Testis (tissue), 3 donors: ENCODE data around the gene GATAD2A. TPM values are rescaled to one million over a fixed set of nuclear protein-coding genes. Genes with fewer than 3 reads are reported as not detected.

Experiments used
- DNase-seq: peaks from one replicate; pipeline ENCODE4 v3.0.0-alpha.2; 2019
- H3K27ac ChIP-seq, 2 donors: fragments of 200-600 bp; sonication (generic); one replicate each; pipeline ENCODE4 v1.5.1; 2019
- H3K27me3 ChIP-seq: fragments of 200-600 bp; sonication (generic); one replicate; pipeline ENCODE4 v1.5.1; 2019
- H3K36me3 ChIP-seq: fragments of 200-600 bp; sonication (generic); one replicate; pipeline ENCODE4 v1.5.1; 2017; ENCODE audit warnings: low read depth; ENCODE audit errors: missing control alignments
- H3K4me1 ChIP-seq: fragments of 200-600 bp; sonication (generic); one replicate; pipeline ENCODE4 v1.5.1; 2019
- H3K4me3 ChIP-seq, 2 donors: fragments of 200-600 bp; sonication (generic); one replicate each; pipeline ENCODE4 v1.5.1; 2017 to 2019
- H3K9me3 ChIP-seq: fragments of 200-600 bp; sonication (generic); one replicate; pipeline ENCODE4 v1.5.1; 2017
- POLR2A ChIP-seq: fragments of 450-650 bp; IDR thresholded peaks from one replicate; pipeline ENCODE4 v1.6.1; 2017; ENCODE audit warnings: antibody characterized with exemption, mild to moderate bottlenecking, moderate library complexity
- WGBS, 2 donors: methylation state at CpG; one replicate each; pipeline ENCODE4 v1.1.5; 2018; 5-methylcytosine and 5-hydroxymethylcytosine counted together
- intact Hi-C: fragments of 100-400 bp; cut with DNase I; formaldehyde crosslinking; loops from one replicate; pipeline ENCODE4 v1.15.1; 2023; ENCODE audit warnings: low total_unique reads
- polyA plus RNA-seq: library from polyadenylated mRNA; stranded (reverse); fragments of 350-450 nt; fragmentation: Illumina TruSeq; extraction: RNeasy Lipid Tissue Mini Kit (QIAGEN cat#74804); gene quantifications from one replicate; pipeline ENCODE4 v1.2.3, GENCODE V29; 2014; ENCODE audit warnings: low read depth, low replicate concordance; ENCODE audit not compliant: insufficient read depth
- total RNA-seq, 2 donors: library from RNA; depleted of rRNA; stranded (reverse); fragments of >200 nt; gene quantifications; one replicate each; pipeline ENCODE4 v1.2.3, GENCODE V29; 2016
- TF ChIP-seq, protein P1 (sequence below), 3 experiments: fragments of 450-650 bp in 2 of 3; fragments of 200-600 bp in 1 of 3; sonication (generic) in 1 of 3; IDR thresholded peaks; one replicate each; pipeline ENCODE4 v1.5.1; 2016 to 2019; ENCODE audit warnings: antibody characterized with exemption in 3 of 3, mild to moderate bottlenecking in 2 of 3, moderate library complexity in 1 of 3

GATAD2A gene
- total and polyA plus RNA-seq, 3 donors from 2014 or later, result 109 to 197 (median 163) TPM

DNA sequence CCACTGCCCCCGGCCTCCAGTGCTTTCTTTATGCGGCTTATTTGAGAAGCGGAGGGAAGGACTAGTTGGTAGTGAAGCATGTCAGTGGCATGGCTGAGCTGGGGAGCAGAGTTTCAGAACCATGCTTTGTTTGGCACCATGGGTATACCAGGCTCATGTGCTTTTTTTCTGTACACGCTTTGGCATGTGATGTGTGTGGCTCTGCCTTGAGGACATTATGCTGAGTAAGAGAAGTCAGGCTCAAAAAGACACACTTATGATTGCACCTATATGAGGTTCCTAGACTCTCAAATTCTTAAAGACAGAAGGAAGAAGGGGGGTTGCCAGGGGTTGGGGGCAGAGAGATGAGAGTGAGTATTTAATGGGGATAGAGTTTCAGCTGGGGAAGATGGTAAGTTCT lies 21.3 kb downstream of the GATAD2A start:
- TF ChIP-seq POLR2A, result no peak
- WGBS, 2 donors, result 95 to 97% methylated on average over 4 of the region's 4 CpGs
- no peak for DNase-seq
- Histone ChIP-seq H3K4me3 (no peak overlapping the region), H3K27me3 (no peaks in the 10 kb centered on the region), H3K27ac (no peak overlapping the region), H3K4me1 (peaks cover 3% of the 10 kb centered on the region), H3K36me3 (no peaks in the 10 kb centered on the region), H3K9me3 (no peaks in the 10 kb centered on the region)
- intact Hi-C loops, result no loop called here

- H3K4me1 ChIP-seq, result peaks cover under 1% of the 10 kb centered on the region
- H3K36me3 ChIP-seq, result no peaks in the 10 kb centered on the region
- no peak for TF ChIP-seq POLR2A
- TF ChIP-seq, protein P1, sequence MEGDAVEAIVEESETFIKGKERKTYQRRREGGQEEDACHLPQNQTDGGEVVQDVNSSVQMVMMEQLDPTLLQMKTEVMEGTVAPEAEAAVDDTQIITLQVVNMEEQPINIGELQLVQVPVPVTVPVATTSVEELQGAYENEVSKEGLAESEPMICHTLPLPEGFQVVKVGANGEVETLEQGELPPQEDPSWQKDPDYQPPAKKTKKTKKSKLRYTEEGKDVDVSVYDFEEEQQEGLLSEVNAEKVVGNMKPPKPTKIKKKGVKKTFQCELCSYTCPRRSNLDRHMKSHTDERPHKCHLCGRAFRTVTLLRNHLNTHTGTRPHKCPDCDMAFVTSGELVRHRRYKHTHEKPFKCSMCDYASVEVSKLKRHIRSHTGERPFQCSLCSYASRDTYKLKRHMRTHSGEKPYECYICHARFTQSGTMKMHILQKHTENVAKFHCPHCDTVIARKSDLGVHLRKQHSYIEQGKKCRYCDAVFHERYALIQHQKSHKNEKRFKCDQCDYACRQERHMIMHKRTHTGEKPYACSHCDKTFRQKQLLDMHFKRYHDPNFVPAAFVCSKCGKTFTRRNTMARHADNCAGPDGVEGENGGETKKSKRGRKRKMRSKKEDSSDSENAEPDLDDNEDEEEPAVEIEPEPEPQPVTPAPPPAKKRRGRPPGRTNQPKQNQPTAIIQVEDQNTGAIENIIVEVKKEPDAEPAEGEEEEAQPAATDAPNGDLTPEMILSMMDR (IDR thresholded peaks at IDR 0.05), result no peak
- H3K27me3 ChIP-seq, result no peaks in the 10 kb centered on the region
- H3K27ac ChIP-seq, result no peak overlapping the region
- DNase-seq, result no peak
- 72 to 80% methylated on average over 3 of the region's 3 CpGs for WGBS, 2 donors
- H3K9me3 ChIP-seq, result no peaks in the 10 kb centered on the region
- intact Hi-C loops, result no loop called here
- no peak overlapping the region for H3K4me3 ChIP-seq
Observed at GRCh38 chr19:19427302-19427701, 21.8 kb downstream of the GATAD2A start.

DNA sequence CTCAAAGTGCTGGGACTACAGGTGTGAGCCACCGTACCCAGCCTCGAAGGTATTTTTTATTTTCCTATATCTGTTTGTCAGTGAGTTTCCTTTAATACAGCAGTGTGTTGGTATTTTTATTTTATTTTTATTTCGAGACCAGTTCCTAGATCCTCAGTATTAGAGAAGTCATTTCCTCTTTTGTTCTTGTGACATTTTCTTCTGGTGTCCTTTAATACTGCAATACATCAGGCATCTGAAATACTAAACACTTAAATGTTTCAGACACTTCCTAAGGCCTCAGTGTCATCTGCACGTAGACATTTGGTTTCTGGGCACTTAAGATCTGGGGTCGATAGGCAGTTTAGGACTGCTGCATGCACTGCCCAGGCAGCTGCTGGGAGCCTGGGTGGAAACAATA lies 22.5 kb downstream of the GATAD2A start:
- no peaks in the 10 kb centered on the region for H3K9me3 ChIP-seq
- no peaks in the 10 kb centered on the region for H3K36me3 ChIP-seq
- TF ChIP-seq POLR2A, result no peak
- TF ChIP-seq, protein P1 (IDR thresholded peaks at IDR 0.05), result no peak
- H3K27me3 ChIP-seq, result no peaks in the 10 kb centered on the region
- 83 to 90% methylated on average over 5 of the region's 5 CpGs for WGBS, 2 donors
- intact Hi-C loops, result no loop called here
- H3K4me1 ChIP-seq, result no peaks in the 10 kb centered on the region
- no peak overlapping the region for H3K4me3 ChIP-seq
- H3K27ac ChIP-seq, result no peak overlapping the region
- no peak for DNase-seq

DNA sequence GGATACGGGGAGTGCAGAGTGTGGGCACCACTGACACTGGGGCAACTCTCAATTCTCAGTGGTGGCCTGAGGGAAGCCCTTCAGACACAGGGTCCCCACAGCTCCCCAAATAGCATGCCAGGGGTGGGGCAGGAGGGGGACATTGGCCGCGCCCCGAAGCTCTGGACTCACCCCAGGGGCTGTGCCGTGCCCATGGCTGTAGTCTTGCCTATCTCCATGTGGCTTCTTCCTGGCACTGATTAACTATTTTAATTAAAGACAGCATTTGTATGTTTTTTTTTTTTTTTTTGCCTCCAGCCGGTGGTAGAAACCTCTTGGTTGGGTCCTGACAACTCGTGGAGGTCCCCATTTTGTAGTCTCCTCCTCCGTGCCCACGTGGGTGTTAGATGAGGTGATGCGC lies 23.3 kb downstream of the GATAD2A start:
- no peak overlapping the region for H3K27ac ChIP-seq
- H3K27me3 ChIP-seq, result no peaks in the 10 kb centered on the region
- intact Hi-C loops, result no loop called here
- no peak for DNase-seq
- WGBS, 2 donors, result 96% methylated on average over 10 of the region's 10 CpGs
- no peak for TF ChIP-seq POLR2A
- TF ChIP-seq, protein P1 (IDR thresholded peaks at IDR 0.05), result no peak
- no peak overlapping the region for H3K4me3 ChIP-seq
- H3K36me3 ChIP-seq, result no peaks in the 10 kb centered on the region
- H3K4me1 ChIP-seq, result peaks cover 2% of the 10 kb centered on the region
- no peaks in the 10 kb centered on the region for H3K9me3 ChIP-seq

- Histone ChIP-seq H3K4me1 (peaks cover 7% of the 10 kb centered on the region), H3K27ac (no peak overlapping the region), H3K9me3 (no peaks in the 10 kb centered on the region), H3K4me3 (no peak overlapping the region), H3K27me3 (no peaks in the 10 kb centered on the region), H3K36me3 (no peaks in the 10 kb centered on the region)
- no peak for DNase-seq
- 85 to 91% methylated on average over 12 of the region's 12 CpGs for WGBS, 2 donors
- TF ChIP-seq, protein P1 (IDR thresholded peaks at IDR 0.05), result no peak
- no peak for TF ChIP-seq POLR2A
- intact Hi-C loops, result no loop called here
Observed at GRCh38 chr19:19429361-19429760, 23.9 kb downstream of the GATAD2A start.
